Measurements from ENCODE around the gene PRRC2B. TPM values are rescaled to one million over a fixed set of nuclear protein-coding genes. Genes with fewer than 3 reads are reported as not detected.

PRRC2B gene
- total RNA-seq, result 53.7 and 153 TPM in 2 replicates

DNA sequence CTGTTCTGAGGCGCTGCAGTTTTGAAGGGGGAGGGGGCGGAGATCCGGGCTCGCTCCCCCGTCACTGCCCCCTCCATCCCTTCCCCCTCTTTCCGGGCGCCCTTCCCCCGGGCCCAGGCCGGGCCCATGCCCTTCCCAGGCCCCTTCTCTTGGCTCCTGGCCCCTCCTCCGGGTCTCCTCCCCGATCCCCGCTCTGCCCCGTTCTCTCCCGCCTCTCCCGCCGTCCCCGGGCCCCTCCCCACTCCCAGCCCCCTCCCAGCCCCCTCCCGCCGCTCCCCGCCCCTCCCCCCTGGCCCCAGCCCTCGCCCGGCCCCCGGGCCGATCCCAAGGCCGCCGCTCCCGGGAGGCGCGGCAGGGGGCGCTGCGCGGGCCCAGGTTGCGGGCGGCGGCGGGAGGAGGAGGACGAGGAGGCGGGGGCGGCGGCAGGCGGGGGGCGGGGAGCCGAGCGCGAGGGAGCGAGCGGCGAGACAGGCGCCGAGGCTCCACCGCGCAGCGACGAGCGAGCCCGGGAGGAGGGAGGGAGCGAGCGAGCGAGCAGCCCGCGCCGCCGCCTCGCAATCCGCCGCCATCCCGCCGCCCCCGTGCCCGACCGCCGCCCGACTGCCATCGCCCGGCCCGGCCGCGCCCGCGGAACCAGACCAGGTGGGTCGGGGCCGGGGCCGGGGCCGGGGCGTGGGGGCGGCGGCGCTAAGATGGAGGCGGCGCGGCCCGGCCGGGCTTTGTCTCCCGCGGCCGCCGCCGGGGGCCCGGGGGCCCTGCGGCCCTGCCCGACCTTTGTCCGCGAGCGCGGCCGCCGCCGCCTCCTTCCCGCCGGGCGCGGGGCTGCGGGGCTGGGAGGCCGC lies at the start of gene PRRC2B:
PRRC2B (plus strand) TSS at position 465 of the 842 bp plus-strand sequence. CDS start 36,059 bp downstream, outside the sequence.

DNA sequence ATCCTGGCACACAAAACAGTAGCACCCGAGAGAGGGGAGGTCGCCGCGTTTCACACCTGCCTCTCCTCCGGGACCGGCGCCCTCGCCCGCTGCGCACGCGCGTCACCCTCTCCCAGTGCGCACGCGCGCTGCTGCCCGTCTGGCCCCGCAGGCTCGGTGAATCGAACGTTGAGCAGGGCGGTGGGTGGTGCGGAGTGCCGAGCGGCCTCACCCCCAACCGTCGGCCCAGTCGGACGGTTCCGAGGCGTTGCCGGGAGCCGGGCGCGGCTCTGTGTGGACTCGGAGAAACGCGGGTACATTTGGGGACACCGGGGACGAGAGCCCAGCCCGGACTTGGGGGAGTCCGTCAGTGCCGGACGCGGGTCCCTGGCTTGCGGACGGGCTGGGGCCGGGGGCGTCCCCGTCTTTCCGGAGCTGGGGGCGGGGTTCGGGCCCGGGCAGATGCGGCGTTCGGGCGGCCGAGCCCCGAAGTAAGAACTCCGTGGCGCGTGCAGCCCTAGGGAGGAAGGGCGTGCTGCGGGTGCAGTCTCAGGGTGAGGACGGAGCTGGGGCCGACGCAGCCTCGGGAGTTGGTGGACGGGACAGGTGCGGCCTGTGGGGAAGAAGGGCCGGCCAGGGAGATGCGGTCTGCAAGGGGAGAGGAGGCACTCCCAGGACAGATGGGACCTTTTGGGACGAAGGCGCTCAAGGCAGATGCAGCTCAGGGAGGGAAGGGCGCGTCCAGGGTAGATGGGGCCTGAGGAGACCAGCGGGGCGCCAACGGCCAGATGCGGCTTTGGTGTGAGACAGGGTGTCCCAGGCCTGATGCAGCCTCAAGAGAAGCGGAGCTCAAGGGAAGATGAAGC lies 109.1 kb downstream of the PRRC2B start, which contains the start of gene POMT1:
POMT1 (plus strand) TSS at position 138 of the 845 bp plus-strand sequence. CDS start 1,301 bp downstream, outside the sequence.

DNA sequence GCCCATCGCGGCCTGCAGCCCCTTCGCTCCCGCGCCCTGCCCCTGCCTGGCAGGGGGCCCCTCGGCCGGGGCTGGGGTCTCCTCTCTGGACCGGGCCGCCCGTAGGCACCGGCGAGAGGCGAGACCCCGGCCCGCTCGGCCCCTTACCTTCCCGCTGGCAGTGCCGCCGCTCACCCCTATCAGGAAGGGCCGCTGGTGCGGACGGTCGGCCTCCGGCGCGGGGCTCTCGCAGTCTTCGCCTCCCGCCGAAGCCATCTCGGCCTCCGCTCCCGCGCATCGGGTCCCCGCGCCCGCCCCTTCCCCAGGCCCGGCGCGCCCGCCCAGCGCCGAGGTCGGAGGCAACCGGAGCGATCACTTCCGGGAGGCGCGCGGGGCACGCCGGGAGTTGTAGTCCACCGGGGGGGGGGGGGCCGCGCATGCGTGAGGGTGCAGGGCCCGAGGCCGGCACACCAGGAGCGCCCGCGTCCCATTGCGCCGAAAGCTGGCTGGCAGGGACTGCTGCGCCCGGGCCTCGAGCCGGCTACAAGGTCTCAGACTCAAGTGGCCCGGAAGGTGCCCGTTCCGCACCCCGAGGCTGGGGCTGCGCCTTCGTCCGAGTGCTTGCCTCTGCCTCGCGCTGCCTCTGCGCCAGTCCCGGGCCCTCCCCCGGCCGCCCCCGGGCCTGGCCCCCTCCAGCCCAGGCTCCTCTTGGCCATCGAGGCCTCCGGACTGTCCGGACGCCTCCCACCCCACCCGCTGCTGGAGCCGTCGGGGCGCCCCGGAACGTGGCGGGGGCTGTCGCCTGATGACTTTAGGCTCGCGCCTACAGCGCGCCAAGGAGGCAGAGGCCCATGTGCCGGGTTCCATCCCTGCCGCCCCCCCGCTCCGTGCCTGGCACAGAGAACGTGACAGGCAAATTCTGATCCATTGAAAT lies 137.3 kb downstream of the PRRC2B start, which contains the start of gene UCK1:
UCK1 (minus strand) TSS at position 344 of the 913 bp plus-strand sequence; CDS start at position 255, 89 bp downstream.

DNA sequence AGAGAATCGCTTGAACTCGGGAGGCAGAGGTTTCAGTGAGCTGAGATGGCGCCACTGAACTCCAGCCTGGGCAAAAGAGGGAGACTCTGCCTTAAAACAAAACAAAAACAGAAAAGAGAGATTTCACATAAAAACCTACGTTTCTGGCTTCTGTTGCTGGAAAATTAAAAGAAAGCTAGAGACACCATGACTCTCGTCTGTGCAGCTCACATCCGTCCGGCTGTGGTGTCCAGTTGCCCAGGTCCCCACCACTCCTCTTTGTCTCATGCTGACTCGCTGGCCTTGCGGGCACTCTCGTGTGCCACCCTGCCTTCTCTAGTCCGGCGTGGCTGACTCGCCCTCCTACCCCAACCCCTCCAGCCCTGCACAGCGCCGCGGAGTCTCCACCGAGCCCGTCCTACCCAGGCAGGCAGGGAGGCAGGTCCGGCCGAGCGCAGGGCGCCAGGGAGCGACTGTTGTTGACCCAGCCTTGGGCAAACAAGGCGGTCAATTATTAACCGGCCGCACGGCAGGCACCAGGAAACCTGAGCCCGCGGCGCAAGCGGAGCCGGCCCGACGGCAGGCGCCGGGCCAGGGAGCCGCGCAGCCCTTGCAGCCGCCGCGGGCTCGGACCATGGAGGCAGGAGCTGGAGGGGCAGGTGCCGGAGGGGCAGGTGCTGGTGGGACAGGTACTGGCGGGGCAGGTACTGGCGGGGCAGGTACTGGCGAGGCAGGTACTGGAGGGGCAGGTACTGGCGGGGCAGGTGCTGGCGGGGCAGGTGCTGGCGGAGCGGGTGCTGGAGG lies 151.3 kb downstream of the PRRC2B start, which contains the start of gene PRRT1B:
PRRT1B (plus strand) TSS at position 521 of the 783 bp plus-strand sequence; CDS start at position 614, 93 bp downstream.

Other genes starting within 250 kb of the PRRC2B start
- 0.74 and 0.89 TPM in 2 replicates for gene FAM78A, start 117.6 kb upstream of the PRRC2B start, total RNA-seq
- 5.3 and 6.1 TPM in 2 replicates for gene PLPP7, start 104.4 kb upstream of the PRRC2B start, total RNA-seq
- gene POMT1, start 108.8 kb downstream of the PRRC2B start, total RNA-seq, result 31.8 and 34.8 TPM in 2 replicates
- 8.3 and 14.7 TPM in 2 replicates for gene UCK1, start 137.2 kb downstream of the PRRC2B start, total RNA-seq
- not detected in 2 replicates for gene PRRT1B, start 151.4 kb downstream of the PRRC2B start, total RNA-seq